ENCODE measurements around the gene MTHFD2L.
"Not testable (repeated sequence)": the region's sequence is repeated elsewhere in the genome, so short reads cannot be mapped to it uniquely, and the experiment has no call there.

The MTHFD2L gene

GRCh38 chr4:74190919-74191397 lies 33.0 kb downstream of the MTHFD2L start:
- no peak for DNase-seq

- DNase-seq, result no peak
These were observed 39.2 kb downstream of the MTHFD2L start for GRCh38 chr4:74197080-74197479.

GRCh38 chr4:74202062-74202586 lies 44.2 kb downstream of the MTHFD2L start:
- no peak for DNase-seq

- no peak for DNase-seq
These were observed 45.5 kb downstream of the MTHFD2L start for GRCh38 chr4:74203467-74203866.

GRCh38 chr4:74205046-74205445 lies 47.1 kb downstream of the MTHFD2L start:
- no peak for DNase-seq

GRCh38 chr4:74205559-74205958 lies 47.6 kb downstream of the MTHFD2L start:
- DNase-seq, result no peak

- DNase-seq, result no peak
These were observed 48.3 kb downstream of the MTHFD2L start for GRCh38 chr4:74206088-74206825.

GRCh38 chr4:74214457-74215159 lies 56.7 kb downstream of the MTHFD2L start:
- not testable (repeated sequence) for DNase-seq

- not testable (repeated sequence) for DNase-seq
These were observed 57.3 kb downstream of the MTHFD2L start for GRCh38 chr4:74215236-74215635.

GRCh38 chr4:74217365-74217764 lies 59.4 kb downstream of the MTHFD2L start:
- no peak for DNase-seq

GRCh38 chr4:74218201-74218600 lies 60.3 kb downstream of the MTHFD2L start:
- no peak for DNase-seq

- no peak for DNase-seq
These were observed 61.3 kb downstream of the MTHFD2L start for GRCh38 chr4:74219240-74219639.

GRCh38 chr4:74223098-74223497 lies 65.2 kb downstream of the MTHFD2L start:
- no peak for DNase-seq

- DNase-seq, result no peak
These were observed 65.9 kb downstream of the MTHFD2L start for GRCh38 chr4:74223801-74224200.

GRCh38 chr4:74228691-74229640 lies 71.0 kb downstream of the MTHFD2L start:
- DNase-seq, result peak; percentile 80

- DNase-seq, result peak; percentile 3
These were observed 73.1 kb downstream of the MTHFD2L start for GRCh38 chr4:74230902-74231499.

- DNase-seq, result no peak
These were observed 77.2 kb downstream of the MTHFD2L start for GRCh38 chr4:74235135-74235534.

- DNase-seq, result no peak
These were observed 79.6 kb downstream of the MTHFD2L start for GRCh38 chr4:74237425-74237966.

- DNase-seq, result no peak
These were observed 86.1 kb downstream of the MTHFD2L start for GRCh38 chr4:74244049-74244448.

- no peak for DNase-seq
These were observed 95.0 kb downstream of the MTHFD2L start for GRCh38 chr4:74252933-74253332.

- DNase-seq, result no peak
These were observed 96.5 kb downstream of the MTHFD2L start for GRCh38 chr4:74254386-74254785.

GRCh38 chr4:74255096-74255495 lies 97.2 kb downstream of the MTHFD2L start:
- DNase-seq, result no peak

Data from stimulated activated CD4-positive, alpha-beta T cell treated with anti-CD3 and anti-CD28 coated beads, Interleukin-4, amount 100 ng/mL, for 24 hours (primary cell).